ENCODE measurements around the gene SRC.

DNA sequence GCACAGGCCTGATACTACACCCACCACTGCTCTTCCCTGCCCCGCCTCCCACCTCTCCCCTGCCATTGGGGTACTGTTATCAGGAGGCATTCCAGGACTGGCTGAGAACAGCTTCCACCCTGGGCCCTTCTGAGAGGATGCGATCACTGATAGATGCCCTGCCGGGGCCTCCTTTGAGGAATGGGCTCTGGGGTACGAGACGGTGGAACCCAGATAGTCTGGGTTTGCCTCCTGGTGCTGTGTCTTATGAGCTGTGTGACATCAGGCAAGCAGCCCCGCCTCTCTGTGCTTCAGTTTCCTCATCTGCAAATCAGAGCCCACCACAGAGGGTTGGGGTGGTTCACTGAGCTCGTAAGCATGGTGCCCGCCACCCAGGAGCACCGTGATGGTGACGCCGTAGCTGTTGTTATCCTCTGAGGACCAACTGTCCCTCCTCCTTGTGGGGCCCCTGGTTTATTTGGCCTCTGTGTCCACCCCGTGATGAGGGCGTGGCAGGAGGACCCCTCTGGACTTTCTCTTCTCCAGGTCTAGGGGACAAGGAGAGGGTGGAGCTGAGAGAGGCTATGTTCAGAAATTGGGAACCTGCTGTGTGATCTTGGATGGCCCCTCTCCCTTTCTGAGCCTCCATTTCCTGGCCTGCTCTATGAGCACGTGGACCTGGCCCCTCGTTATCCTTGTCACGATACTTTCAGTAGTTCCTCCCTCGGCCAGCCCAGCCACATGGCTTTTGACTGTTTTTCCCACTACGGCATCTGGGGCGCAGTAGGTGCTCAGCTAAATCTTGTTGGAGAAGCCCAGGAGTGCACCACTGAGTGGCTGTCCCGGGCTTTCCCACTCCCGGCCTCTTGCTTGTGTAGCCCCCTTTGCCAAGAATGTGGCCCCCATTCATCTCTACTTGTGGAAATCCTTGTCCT, 18.3 kb downstream of the SRC start:
- TF ChIP-seq, protein P1, sequence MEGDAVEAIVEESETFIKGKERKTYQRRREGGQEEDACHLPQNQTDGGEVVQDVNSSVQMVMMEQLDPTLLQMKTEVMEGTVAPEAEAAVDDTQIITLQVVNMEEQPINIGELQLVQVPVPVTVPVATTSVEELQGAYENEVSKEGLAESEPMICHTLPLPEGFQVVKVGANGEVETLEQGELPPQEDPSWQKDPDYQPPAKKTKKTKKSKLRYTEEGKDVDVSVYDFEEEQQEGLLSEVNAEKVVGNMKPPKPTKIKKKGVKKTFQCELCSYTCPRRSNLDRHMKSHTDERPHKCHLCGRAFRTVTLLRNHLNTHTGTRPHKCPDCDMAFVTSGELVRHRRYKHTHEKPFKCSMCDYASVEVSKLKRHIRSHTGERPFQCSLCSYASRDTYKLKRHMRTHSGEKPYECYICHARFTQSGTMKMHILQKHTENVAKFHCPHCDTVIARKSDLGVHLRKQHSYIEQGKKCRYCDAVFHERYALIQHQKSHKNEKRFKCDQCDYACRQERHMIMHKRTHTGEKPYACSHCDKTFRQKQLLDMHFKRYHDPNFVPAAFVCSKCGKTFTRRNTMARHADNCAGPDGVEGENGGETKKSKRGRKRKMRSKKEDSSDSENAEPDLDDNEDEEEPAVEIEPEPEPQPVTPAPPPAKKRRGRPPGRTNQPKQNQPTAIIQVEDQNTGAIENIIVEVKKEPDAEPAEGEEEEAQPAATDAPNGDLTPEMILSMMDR (IDR thresholded peaks at IDR 0.05 in 4 of 5, conservative IDR thresholded peaks at IDR 0.05 in 1 of 5) = no peak
- no peak for TF ChIP-seq POLR2A (IDR thresholded peaks at IDR 0.05)

Data from gastrocnemius medialis (tissue), 4 donors.